Tibial nerve (tissue), 3 donors: ENCODE data around the gene CNP.

ENCODE experiments used
- CTCF ChIP-seq, 5 experiments: fragments of 200-600 bp in 3 of 5; fragments of 450-650 bp in 2 of 5; sonication (generic) in 3 of 5; IDR thresholded peaks; one replicate each; pipeline ENCODE4 v1.5.1; 2016 to 2019; ENCODE audit warnings: antibody characterized with exemption in 5 of 5, mild to moderate bottlenecking in 3 of 5, moderate library complexity in 2 of 5
- POLR2A ChIP-seq, 2 donors: fragments of 450-650 bp; IDR thresholded peaks; one replicate each; pipeline ENCODE4 v1.6.1; 2017; ENCODE audit warnings: antibody characterized with exemption in 2 of 2, mild to moderate bottlenecking in 2 of 2, moderate library complexity in 2 of 2

GRCh38 chr17:41948762-41949460 lies 17.7 kb upstream of the CNP start:
- no peak for TF ChIP-seq CTCF (IDR thresholded peaks at IDR 0.05)
- no peak for TF ChIP-seq POLR2A (IDR thresholded peaks at IDR 0.05)
